Measurements from ENCODE around the gene IFT52.

Gene IFT52

GRCh38 chr20:43689165-43689564, 98.4 kb downstream of the IFT52 start:
- no peak for DNase-seq (ENCODE audit: low read depth in 2 of 2)

GRCh38 chr20:43690943-43691598, 100.3 kb downstream of the IFT52 start:
- DNase-seq (ENCODE audit: low read depth in 2 of 2), result no peak

- DNase-seq (ENCODE audit: low read depth in 2 of 2), result no peak
Observed at GRCh38 chr20:43691928-43692524, 101.3 kb downstream of the IFT52 start.

- DNase-seq (ENCODE audit: low read depth in 2 of 2), result no peak
Observed at GRCh38 chr20:43694763-43695162, 104.0 kb downstream of the IFT52 start.

- no peak for DNase-seq (ENCODE audit: low read depth in 2 of 2)
Observed at GRCh38 chr20:43695571-43695970, 104.8 kb downstream of the IFT52 start.

Measured in fibroblast of skin of left quadriceps (primary cell).